H1 (cell line): ENCODE measurements around the gene PLEKHA5. TPM values are rescaled to one million over a fixed set of nuclear protein-coding genes. Genes with fewer than 3 reads are reported as not detected.

Source experiments
- CTCF ChIA-PET: fragments of 300-600 bp; sonication (Branson Sonifier 250); formaldehyde crosslinking; loops from one replicate; lab custom pipeline; 2021; ENCODE audit not compliant: partially characterized antibody; lab: Charles Lee
- POLR2A ChIA-PET: fragments of 300-600 bp; sonication (Branson Sonifier 250); formaldehyde crosslinking; loops from one replicate; lab custom pipeline; 2021; ENCODE audit warnings: inconsistent platforms; ENCODE audit not compliant: partially characterized antibody; lab: Charles Lee
- DNase-seq, 2 experiments: peaks; one replicate each; pipeline versions ENCODE4 v3.0.0 to v3.0.0-alpha.2; 2010 to 2022; ENCODE audit warnings: low spot score in 2 of 2, low read depth in 1 of 2, mixed read lengths in 1 of 2
- FAIRE-seq: peaks from 2 replicates; lab custom pipeline; 2011; peaks lifted over from hg19 to GRCh38; lab: Jason Lieb, UNC
- H2AFZ ChIP-seq: 2 replicates; pipeline ENCODE4 v1.8.1; 2012; ENCODE audit warnings: low read length, inconsistent platforms
- H2AK5ac ChIP-seq: 2 replicates; pipeline ENCODE4 v1.6.1; 2013; ENCODE audit warnings: low read depth, low read length
- H2BK120ac ChIP-seq: replicated peaks from 2 replicates; pipeline ENCODE3; 2013; ENCODE audit warnings: low read depth, low read length, inconsistent platforms
- H2BK12ac ChIP-seq: 2 replicates; pipeline ENCODE4 v1.6.1; 2013; ENCODE audit warnings: low read depth, low read length
- H2BK15ac ChIP-seq: 2 replicates; pipeline ENCODE4 v1.6.1; 2013; ENCODE audit warnings: low read length
- H2BK20ac ChIP-seq: 2 replicates; pipeline ENCODE4 v1.6.1; 2013; ENCODE audit warnings: low read length
- H2BK5ac ChIP-seq: 2 replicates; pipeline ENCODE4 v1.6.1; 2013; ENCODE audit warnings: low read depth, low read length
- H3K14ac ChIP-seq: 2 replicates; pipeline ENCODE4 v1.6.1; 2013; ENCODE audit warnings: inconsistent platforms; ENCODE audit not compliant: insufficient read length
- H3K18ac ChIP-seq: 2 replicates; pipeline ENCODE4 v1.6.1; 2013; ENCODE audit warnings: low read length; ENCODE audit errors: extremely low read depth
- H3K23ac ChIP-seq: 2 replicates; pipeline ENCODE4 v1.6.1; 2013; ENCODE audit warnings: inconsistent platforms; ENCODE audit not compliant: insufficient read length
- H3K23me2 ChIP-seq: 2 replicates; pipeline ENCODE4 v1.6.1; 2013; ENCODE audit warnings: low read depth, low read length
- H3K27ac ChIP-seq: 2 replicates; pipeline ENCODE4 v1.6.1; 2011; ENCODE audit warnings: low read depth, low read length, inconsistent platforms
- H3K27me3 ChIP-seq, 4 experiments: replicated peaks in 1 of 4; 1 replicate in 1 of 4; 2 replicates in 3 of 4; pipeline versions ENCODE4 v1.6.1 to v1.8.1; 2011 to 2013; ENCODE audit warnings: low read length in 3 of 4, mild to moderate bottlenecking in 3 of 4, inconsistent platforms in 2 of 4, mixed read lengths in 2 of 4, moderate library complexity in 1 of 4; ENCODE audit not compliant: control insufficient read depth in 3 of 4, insufficient read depth in 3 of 4; ENCODE audit errors: extremely low read depth in 1 of 4
- H3K36me3 ChIP-seq, 4 experiments: 2 replicates each; pipeline versions ENCODE4 v1.6.1 to v1.8.1; 2011 to 2013; ENCODE audit warnings: mild to moderate bottlenecking in 4 of 4, low read length in 3 of 4, moderate library complexity in 2 of 4, control low read depth in 1 of 4, inconsistent platforms in 1 of 4; ENCODE audit not compliant: insufficient read depth in 4 of 4, control insufficient read depth in 2 of 4
- H3K4ac ChIP-seq: replicated peaks from 2 replicates; pipeline ENCODE3; 2013; ENCODE audit warnings: low read length, low read depth, mixed read lengths, inconsistent platforms; ENCODE audit not compliant: insufficient read length
- H3K4me1 ChIP-seq, 4 experiments: replicated peaks in 1 of 4; 1 replicate in 1 of 4; 2 replicates in 3 of 4; pipeline versions ENCODE4 v1.6.1 to v1.8.1; 2011 to 2013; ENCODE audit warnings: low read length in 3 of 4, inconsistent platforms in 2 of 4, mixed read lengths in 1 of 4; ENCODE audit not compliant: insufficient read depth in 4 of 4, control insufficient read depth in 3 of 4
- H3K4me2 ChIP-seq, 2 experiments: 2 replicates each; pipeline versions ENCODE4 v1.6.1 to v1.8.1; 2011 to 2013; ENCODE audit warnings: low read depth in 2 of 2, low read length in 2 of 2, control low read depth in 1 of 2, inconsistent platforms in 1 of 2, mild to moderate bottlenecking in 1 of 2; ENCODE audit not compliant: insufficient read depth in 1 of 2
- H3K4me3 ChIP-seq, 4 experiments: fragments of 200-600, 300-600 bp in 1 of 4; sonication (generic), shearing (Covaris generic), sonication (Bioruptor Twin) in 1 of 4; 2 replicates each; pipeline versions ENCODE4 v1.5.1 to v1.8.1; 2011 to 2016; ENCODE audit warnings: low read length in 4 of 4, low read depth in 3 of 4, control low read depth in 2 of 4, inconsistent platforms in 2 of 4, mild to moderate bottlenecking in 2 of 4, mixed read lengths in 1 of 4, moderate library complexity in 1 of 4; ENCODE audit not compliant: insufficient read depth in 2 of 4; ENCODE audit errors: extremely low read depth in 1 of 4
- H3K56ac ChIP-seq: replicated peaks from 2 replicates; pipeline ENCODE3; 2013; ENCODE audit warnings: low read depth, mild to moderate bottlenecking, mixed read lengths, low read length, inconsistent platforms; ENCODE audit not compliant: insufficient read length
- H3K79me1 ChIP-seq: 2 replicates; pipeline ENCODE4 v1.6.1; 2013; ENCODE audit warnings: low read depth, low read length, control low read depth
- H3K79me2 ChIP-seq, 2 experiments: 2 replicates each; pipeline versions ENCODE4 v1.6.1 to v1.8.1; 2012 to 2013; ENCODE audit warnings: low read length in 2 of 2, mild to moderate bottlenecking in 2 of 2, inconsistent platforms in 1 of 2; ENCODE audit not compliant: insufficient read depth in 2 of 2, control insufficient read depth in 1 of 2
- H3K9ac ChIP-seq, 4 experiments: replicated peaks in 1 of 4; 1 replicate in 1 of 4; 2 replicates in 3 of 4; pipeline versions ENCODE4 v1.6.1 to v1.8.1; 2011 to 2013; ENCODE audit warnings: low read depth in 3 of 4, low read length in 3 of 4, control low read depth in 2 of 4, mild to moderate bottlenecking in 2 of 4, moderate library complexity in 2 of 4, inconsistent platforms in 1 of 4; ENCODE audit errors: extremely low read depth in 1 of 4
- H3K9me3 ChIP-seq, 2 experiments: 2 replicates each; pipeline versions ENCODE4 v1.6.1 to v1.8.1; 2012 to 2013; ENCODE audit warnings: mild to moderate bottlenecking in 2 of 2, moderate library complexity in 2 of 2, control low read depth in 1 of 2, inconsistent platforms in 1 of 2, low read depth in 1 of 2, low read length in 1 of 2, mixed read lengths in 1 of 2; ENCODE audit not compliant: insufficient read depth in 2 of 2
- H4K20me1 ChIP-seq, 2 experiments: replicated peaks in 1 of 2; 2 replicates each; pipeline versions ENCODE3 to v1.8.1; 2011 to 2013; ENCODE audit warnings: inconsistent platforms in 2 of 2, low read length in 2 of 2, mild to moderate bottlenecking in 1 of 2; ENCODE audit not compliant: insufficient read depth in 2 of 2, control insufficient read depth in 1 of 2
- H4K5ac ChIP-seq: 2 replicates; pipeline ENCODE4 v1.6.1; 2013; ENCODE audit warnings: low read length, low read depth, mixed read lengths, inconsistent platforms; ENCODE audit not compliant: insufficient read length
- H4K8ac ChIP-seq: 2 replicates; pipeline ENCODE4 v1.8.0; 2013; ENCODE audit warnings: mild to moderate bottlenecking, moderate library complexity, low read length, inconsistent platforms; ENCODE audit not compliant: insufficient read depth; ENCODE audit errors: extremely low read depth
- H4K91ac ChIP-seq: replicated peaks from 2 replicates; pipeline ENCODE3; 2013; ENCODE audit warnings: low read length, mixed read lengths, inconsistent platforms; ENCODE audit not compliant: insufficient read length
- ATF3 ChIP-seq: IDR thresholded peaks from 2 replicates; pipeline ENCODE4 v1.6.1; 2011; ENCODE audit warnings: low read depth, mild to moderate bottlenecking, low read length; ENCODE audit not compliant: insufficient read depth
- CHD1 ChIP-seq: IDR thresholded peaks from 2 replicates; pipeline ENCODE4 v1.6.1; 2012; ENCODE audit warnings: low read depth, low read length, improper control_type of control experiment
- CHD2 ChIP-seq: IDR thresholded peaks from 2 replicates; pipeline ENCODE4 v1.6.1; 2012; ENCODE audit warnings: low read length, improper control_type of control experiment
- CREB1 ChIP-seq: IDR thresholded peaks from 2 replicates; pipeline ENCODE4 v1.6.1; 2012; ENCODE audit warnings: inconsistent platforms
- CTBP2 ChIP-seq: IDR thresholded peaks from 2 replicates; pipeline ENCODE4 v1.7.0; 2011; ENCODE audit warnings: borderline replicate concordance, mild to moderate bottlenecking, moderate library complexity, mixed read lengths, low read length; ENCODE audit not compliant: insufficient read depth, insufficient read length
- FOSL1 ChIP-seq: IDR thresholded peaks from 2 replicates; pipeline ENCODE4 v1.6.1; 2011; ENCODE audit warnings: mild to moderate bottlenecking, low read depth, low read length, moderate library complexity; ENCODE audit not compliant: insufficient read depth
- KDM5A ChIP-seq: fragments of 200-600 bp; IDR thresholded peaks from 2 replicates; pipeline ENCODE4 v1.7.1; 2012; ENCODE audit warnings: mild to moderate bottlenecking, low read length, inconsistent platforms, mixed read lengths
- MAFK ChIP-seq: IDR thresholded peaks from 2 replicates; pipeline ENCODE4 v1.6.1; 2012; ENCODE audit warnings: low read depth, mild to moderate bottlenecking, improper control_type of control experiment, low read length
- NRF1 ChIP-seq: IDR thresholded peaks from 2 replicates; pipeline ENCODE4 v1.6.1; 2011; ENCODE audit warnings: mild to moderate bottlenecking, low read depth, low read length, improper control_type of control experiment
- RBBP5 ChIP-seq: IDR thresholded peaks from 2 replicates; pipeline ENCODE4 v1.7.1; 2012; ENCODE audit warnings: low read depth, mild to moderate bottlenecking, inconsistent platforms, low read length, moderate library complexity, borderline replicate concordance
- SIRT6 ChIP-seq: IDR thresholded peaks from one replicate; pipeline ENCODE4 v1.7.1; 2012; ENCODE audit warnings: low read length, inconsistent platforms
- TCF12 ChIP-seq: IDR thresholded peaks from 2 replicates; pipeline ENCODE4 v1.6.1; 2011; ENCODE audit warnings: low read depth, mild to moderate bottlenecking, low read length
- TEAD4 ChIP-seq: IDR thresholded peaks from 2 replicates; pipeline ENCODE4 v1.6.1; 2012; ENCODE audit warnings: low read depth, low read length, inconsistent platforms, mixed read lengths
- WGBS, 2 experiments: shearing (Covaris generic) in 1 of 2; methylation state at CpG; one replicate each; pipeline versions ENCODE4 v1.1.6 to v1.1.7; 2013 to 2015; ENCODE audit warnings: low lambda C conversion rate in 2 of 2, mixed read lengths in 2 of 2, inconsistent platforms in 1 of 2, low coverage in 1 of 2, missing lambda C conversion rate in 1 of 2; ENCODE audit not compliant: insufficient replicate concordance in 2 of 2, insufficient coverage in 1 of 2, insufficient read length in 1 of 2; ENCODE audit errors: extremely low coverage in 1 of 2, missing lambda C conversion rate in 1 of 2; 5-methylcytosine and 5-hydroxymethylcytosine counted together
- polyA plus RNA-seq, 7 experiments: library from polyadenylated mRNA; depleted of rRNA in 3 of 7; stranded (reverse) in 5 of 7; unstranded in 2 of 7; fragments of >200 nt in 5 of 7; fragments of 200-250 nt in 2 of 7; gene quantifications; 1 replicate in 5 of 7; 2 replicates in 1 of 7; 4 replicates in 1 of 7; pipeline versions ENCODE4 v1.2.1 to v1.2.3, GENCODE V29; 2011 to 2013; ENCODE audit warnings: missing spikeins in 2 of 7, mixed read lengths in 2 of 7
- total RNA-seq: library from RNA; stranded (reverse); fragmentation: NEBNext Ultra II Directional; extraction: Animal tissue kit (Norgen Biotek cat#: 25700); gene quantifications from 2 replicates; pipeline ENCODE4 v1.2.1, GENCODE V29; 2021

Gene PLEKHA5
- total and polyA plus RNA-seq, 2 of the 8 experiments (the other 6 are each of a cell fraction or from before 2014, with no cell fraction given): 17.2 to 66.1 TPM

GRCh38 chr12:19212245-19212644, 82.7 kb downstream of the PLEKHA5 start:
- no peak for FAIRE-seq
- Histone ChIP-seq H2BK5ac (no peak overlapping the region), H2BK20ac (no peak overlapping the region), H3K14ac (no peak overlapping the region), H3K36me3 (peaks cover 0 to 16% (median 8%) of the 10 kb centered on the region in 4 experiments; a peak in 3 of 8 replicates), H3K27ac (no peak overlapping the region), H3K4me3 (no peak overlapping the region), H3K27me3 (no peaks in the 10 kb centered on the region), H4K5ac (no peak overlapping the region), H2AFZ (no peak overlapping the region), H3K4ac (no peak overlapping the region), H3K4me2 (no peak overlapping the region), H3K79me1 (peaks cover 2% of the 10 kb centered on the region; the same call in 1 of the 2 replicates), H2BK12ac (no peak overlapping the region), H3K23ac (no peak overlapping the region), H3K18ac (no peak overlapping the region), H3K9me3 (peaks cover 0 to 3% of the 10 kb centered on the region in 2 experiments; a peak in 1 of 4 replicates), H4K91ac (no peak overlapping the region), H2BK15ac (no peak overlapping the region), H3K9ac (no peak overlapping the region), H4K8ac (no peak overlapping the region), H3K4me1 (peaks cover 5 to 11% (median 7%) of the 10 kb centered on the region in 4 experiments; a peak in 6 of 7 replicates), H3K79me2 (peaks cover 2 to 60% of the 10 kb centered on the region in 2 experiments; a peak in 3 of 4 replicates), H3K56ac (no peak overlapping the region), H2AK5ac (no peak overlapping the region), H4K20me1 (peaks cover 0 to 8% of the 10 kb centered on the region in 2 experiments), H2BK120ac (no peak overlapping the region), H3K23me2 (no peaks in the 10 kb centered on the region; the same call in 1 of the 2 replicates)
- TF ChIP-seq NRF1: no peak
- no peak for TF ChIP-seq CTBP2
- TF ChIP-seq KDM5A: no peak
- TF ChIP-seq CREB1: no peak
- TF ChIP-seq ATF3: no peak
- no peak for TF ChIP-seq MAFK
- no peak for TF ChIP-seq TEAD4
- no peak for TF ChIP-seq RBBP5
- no peak for TF ChIP-seq CHD2
- TF ChIP-seq CHD1: no peak
- TF ChIP-seq FOSL1: no peak
- no peak for TF ChIP-seq SIRT6
- no peak for TF ChIP-seq TCF12
- no peak for DNase-seq
- POLR2A ChIA-PET: no interaction called here
- CTCF ChIA-PET: interaction anchor here (0.9 to 1.0 kb wide), 2 partner anchors 9 to 12 kb away, joined by 3 read pairs; no protein-coding TSS in a partner anchor
- 94% methylated on average over 9 of the region's 9 CpGs; no CpG with 5 or more reads in 1 of the 2 experiments for WGBS, 2 experiments
